ENCODE measurements around the gene ARVCF. TPM values are rescaled to one million over a fixed set of nuclear protein-coding genes. Genes with fewer than 3 reads are reported as not detected.

Gene ARVCF
- total and polyA plus RNA-seq, 9 of the 15 experiments (the other 6 are each of a cell fraction or from before 2014, with no cell fraction given) = 0.03 to 97.4 (median 15.6) TPM

DNA sequence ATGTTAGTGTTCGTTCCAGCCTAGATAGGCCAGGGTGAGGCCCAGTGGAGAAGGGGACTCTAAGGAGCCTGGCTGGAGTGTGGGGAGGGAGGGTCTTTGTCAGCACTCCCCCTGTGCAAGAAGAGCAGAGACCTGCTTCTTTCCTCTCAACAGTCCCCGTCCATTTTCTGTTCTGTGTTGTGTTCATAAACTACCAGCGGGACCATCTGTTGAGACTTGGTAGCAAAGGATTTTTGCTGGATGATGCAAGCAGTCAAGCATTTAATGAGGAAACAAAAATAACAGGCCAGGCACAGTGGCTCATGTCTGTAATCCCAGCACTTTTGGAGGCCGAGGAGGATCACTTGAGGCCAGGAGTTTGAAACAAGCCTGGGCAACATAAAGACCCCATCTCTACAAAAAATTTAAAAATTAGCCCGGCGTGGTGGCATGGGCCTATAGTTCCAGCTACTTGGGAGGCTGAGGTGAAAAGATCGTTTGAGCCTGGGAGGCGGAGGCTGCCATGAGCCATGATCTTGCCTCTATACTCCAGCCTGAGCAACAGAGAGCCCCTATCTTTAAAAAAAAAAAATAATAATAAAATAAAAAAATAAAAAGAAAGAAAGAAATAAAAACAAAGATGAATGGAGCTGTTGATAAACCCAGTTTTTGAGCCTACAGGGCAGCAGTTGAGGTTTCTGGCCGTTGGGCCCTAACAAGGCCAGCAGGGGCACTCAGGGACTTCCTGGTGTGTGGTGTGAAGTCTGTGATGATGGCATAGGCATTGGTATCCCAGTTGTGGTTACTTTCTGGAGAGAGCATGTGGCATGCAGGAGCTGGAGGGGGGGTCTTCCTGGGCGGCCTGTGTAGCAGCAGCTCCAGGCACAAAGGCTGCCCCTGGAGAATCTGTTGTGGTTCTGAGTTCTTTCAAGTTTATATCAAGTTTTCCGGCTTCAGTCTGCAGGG, 73.3 kb downstream of the ARVCF start (continued):
- TF ChIP-seq, protein P1, sequence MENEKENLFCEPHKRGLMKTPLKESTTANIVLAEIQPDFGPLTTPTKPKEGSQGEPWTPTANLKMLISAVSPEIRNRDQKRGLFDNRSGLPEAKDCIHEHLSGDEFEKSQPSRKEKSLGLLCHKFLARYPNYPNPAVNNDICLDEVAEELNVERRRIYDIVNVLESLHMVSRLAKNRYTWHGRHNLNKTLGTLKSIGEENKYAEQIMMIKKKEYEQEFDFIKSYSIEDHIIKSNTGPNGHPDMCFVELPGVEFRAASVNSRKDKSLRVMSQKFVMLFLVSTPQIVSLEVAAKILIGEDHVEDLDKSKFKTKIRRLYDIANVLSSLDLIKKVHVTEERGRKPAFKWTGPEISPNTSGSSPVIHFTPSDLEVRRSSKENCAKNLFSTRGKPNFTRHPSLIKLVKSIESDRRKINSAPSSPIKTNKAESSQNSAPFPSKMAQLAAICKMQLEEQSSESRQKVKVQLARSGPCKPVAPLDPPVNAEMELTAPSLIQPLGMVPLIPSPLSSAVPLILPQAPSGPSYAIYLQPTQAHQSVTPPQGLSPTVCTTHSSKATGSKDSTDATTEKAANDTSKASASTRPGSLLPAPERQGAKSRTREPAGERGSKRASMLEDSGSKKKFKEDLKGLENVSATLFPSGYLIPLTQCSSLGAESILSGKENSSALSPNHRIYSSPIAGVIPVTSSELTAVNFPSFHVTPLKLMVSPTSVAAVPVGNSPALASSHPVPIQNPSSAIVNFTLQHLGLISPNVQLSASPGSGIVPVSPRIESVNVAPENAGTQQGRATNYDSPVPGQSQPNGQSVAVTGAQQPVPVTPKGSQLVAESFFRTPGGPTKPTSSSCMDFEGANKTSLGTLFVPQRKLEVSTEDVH (IDR thresholded peaks at IDR 0.05; ENCODE audit: low read depth, partially characterized antibody) = no peak
- TF ChIP-seq PHF20 (IDR thresholded peaks at IDR 0.05; ENCODE audit: partially characterized antibody) (no peak), TBP (optimal IDR thresholded peaks at IDR 0.05; ENCODE audit: low read depth, low read length) (no peak), SRSF1 (IDR thresholded peaks at IDR 0.05; ENCODE audit: low read depth, low read length) (no peak), RBM17 (IDR thresholded peaks at IDR 0.05; ENCODE audit: borderline replicate concordance, low read depth, low read length) (no peak), HIVEP1 (CRISPR knock-in tag; IDR thresholded peaks at IDR 0.05) (peak; percentile 87), SP2 (IDR thresholded peaks at IDR 0.05; ENCODE audit: extremely low read depth, low read depth, low read length, poor library complexity, severe bottlenecking) (peak; percentile 8), TAL1 (IDR thresholded peaks at IDR 0.05) (no peak), NFE2 (IDR thresholded peaks at IDR 0.05; ENCODE audit: low read depth) (no peak), ZNF274 (IDR thresholded peaks at IDR 0.05; ENCODE audit: borderline replicate concordance, low read depth, low read length) (no peak), ILF3 (IDR thresholded peaks at IDR 0.05; ENCODE audit: borderline replicate concordance) (no peak), SMARCA4 (IDR thresholded peaks at IDR 0.05) (no peak), ZNF586 (CRISPR knock-in tag; conservative IDR thresholded peaks at IDR 0.05) (peak; percentile 78)
- TF ChIP-seq, protein P2, sequence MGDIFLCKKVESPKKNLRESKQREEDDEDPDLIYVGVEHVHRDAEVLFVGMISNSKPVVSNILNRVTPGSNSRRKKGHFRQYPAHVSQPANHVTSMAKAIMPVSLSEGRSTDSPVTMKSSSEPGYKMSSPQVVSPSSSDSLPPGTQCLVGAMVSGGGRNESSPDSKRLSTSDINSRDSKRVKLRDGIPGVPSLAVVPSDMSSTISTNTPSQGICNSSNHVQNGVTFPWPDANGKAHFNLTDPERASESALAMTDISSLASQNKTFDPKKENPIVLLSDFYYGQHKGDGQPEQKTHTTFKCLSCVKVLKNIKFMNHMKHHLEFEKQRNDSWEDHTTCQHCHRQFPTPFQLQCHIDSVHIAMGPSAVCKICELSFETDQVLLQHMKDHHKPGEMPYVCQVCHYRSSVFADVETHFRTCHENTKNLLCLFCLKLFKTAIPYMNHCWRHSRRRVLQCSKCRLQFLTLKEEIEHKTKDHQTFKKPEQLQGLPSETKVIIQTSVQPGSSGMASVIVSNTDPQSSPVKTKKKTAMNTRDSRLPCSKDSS (IDR thresholded peaks at IDR 0.05; ENCODE audit: low read depth, partially characterized antibody) = no peak
- TF ChIP-seq, protein P3, sequence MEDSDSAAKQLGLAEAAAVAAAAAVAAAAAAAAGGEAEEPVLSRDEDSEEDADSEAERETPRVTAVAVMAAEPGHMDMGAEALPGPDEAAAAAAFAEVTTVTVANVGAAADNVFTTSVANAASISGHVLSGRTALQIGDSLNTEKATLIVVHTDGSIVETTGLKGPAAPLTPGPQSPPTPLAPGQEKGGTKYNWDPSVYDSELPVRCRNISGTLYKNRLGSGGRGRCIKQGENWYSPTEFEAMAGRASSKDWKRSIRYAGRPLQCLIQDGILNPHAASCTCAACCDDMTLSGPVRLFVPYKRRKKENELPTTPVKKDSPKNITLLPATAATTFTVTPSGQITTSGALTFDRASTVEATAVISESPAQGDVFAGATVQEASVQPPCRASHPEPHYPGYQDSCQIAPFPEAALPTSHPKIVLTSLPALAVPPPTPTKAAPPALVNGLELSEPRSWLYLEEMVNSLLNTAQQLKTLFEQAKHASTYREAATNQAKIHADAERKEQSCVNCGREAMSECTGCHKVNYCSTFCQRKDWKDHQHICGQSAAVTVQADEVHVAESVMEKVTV (CRISPR knock-in tag; IDR thresholded peaks at IDR 0.05) = peak; percentile 15; the same call in 1 of the 2 replicates
- TF ChIP-seq, protein P4, sequence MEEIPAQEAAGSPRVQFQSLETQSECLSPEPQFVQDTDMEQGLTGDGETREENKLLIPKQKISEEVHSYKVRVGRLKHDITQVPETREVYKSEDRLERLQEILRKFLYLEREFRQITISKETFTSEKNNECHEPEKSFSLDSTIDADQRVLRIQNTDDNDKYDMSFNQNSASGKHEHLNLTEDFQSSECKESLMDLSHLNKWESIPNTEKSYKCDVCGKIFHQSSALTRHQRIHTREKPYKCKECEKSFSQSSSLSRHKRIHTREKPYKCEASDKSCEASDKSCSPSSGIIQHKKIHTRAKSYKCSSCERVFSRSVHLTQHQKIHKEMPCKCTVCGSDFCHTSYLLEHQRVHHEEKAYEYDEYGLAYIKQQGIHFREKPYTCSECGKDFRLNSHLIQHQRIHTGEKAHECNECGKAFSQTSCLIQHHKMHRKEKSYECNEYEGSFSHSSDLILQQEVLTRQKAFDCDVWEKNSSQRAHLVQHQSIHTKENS (CRISPR knock-in tag; IDR thresholded peaks at IDR 0.05) = no peak
- TF ChIP-seq, protein P5, sequence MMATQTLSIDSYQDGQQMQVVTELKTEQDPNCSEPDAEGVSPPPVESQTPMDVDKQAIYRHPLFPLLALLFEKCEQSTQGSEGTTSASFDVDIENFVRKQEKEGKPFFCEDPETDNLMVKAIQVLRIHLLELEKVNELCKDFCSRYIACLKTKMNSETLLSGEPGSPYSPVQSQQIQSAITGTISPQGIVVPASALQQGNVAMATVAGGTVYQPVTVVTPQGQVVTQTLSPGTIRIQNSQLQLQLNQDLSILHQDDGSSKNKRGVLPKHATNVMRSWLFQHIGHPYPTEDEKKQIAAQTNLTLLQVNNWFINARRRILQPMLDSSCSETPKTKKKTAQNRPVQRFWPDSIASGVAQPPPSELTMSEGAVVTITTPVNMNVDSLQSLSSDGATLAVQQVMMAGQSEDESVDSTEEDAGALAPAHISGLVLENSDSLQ (IDR thresholded peaks at IDR 0.05) = no peak

Data from K562 (cell line).